T47D (cell line): ENCODE results near the gene PEPD.
"Not testable (repeated sequence)": the region's sequence is repeated elsewhere in the genome, so short reads cannot be mapped to it uniquely, and the experiment has no call there.

Source experiments
- DNase-seq, 2 experiments: peaks; one replicate each; pipeline versions ENCODE4 v3.0.0 to v3.0.0-alpha.2; 2011 to 2012; ENCODE audit warnings: low read depth in 1 of 2, low spot score in 1 of 2
- JUND ChIP-seq: IDR thresholded peaks from 2 replicates; pipeline ENCODE4 v1.6.1; 2012; ENCODE audit warnings: low read depth
- in situ Hi-C: cut with HindIII; loops from 2 replicates; pipeline ENCODE4 v1.10.0; 2016; ENCODE audit warnings: low sequenced_read_pairs, low pct_unique_long_range_greater_than_20kb

PEPD gene

DNA sequence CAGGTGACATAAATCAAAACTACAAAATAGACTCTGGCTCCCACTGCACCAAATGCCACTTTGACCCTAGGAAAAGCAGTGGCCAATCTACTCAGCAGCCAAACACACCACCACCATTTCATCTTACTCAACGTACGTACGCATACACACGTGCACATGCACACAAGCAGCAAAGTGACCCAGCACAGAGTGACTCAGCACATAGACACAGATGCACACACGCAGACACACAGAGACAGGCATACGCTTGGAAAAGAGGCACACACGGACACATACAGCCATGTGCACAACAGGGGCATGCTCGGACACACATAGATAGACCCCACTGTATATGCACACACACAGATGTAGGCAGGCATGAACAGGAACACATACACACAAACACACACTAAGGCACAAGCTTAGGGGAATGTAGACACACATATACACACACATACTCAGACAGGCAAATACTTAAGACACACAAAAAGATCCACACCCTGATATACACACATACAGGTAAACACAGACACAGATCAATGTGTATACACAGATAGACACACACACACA, 37.3 kb downstream of the PEPD start:
- in situ Hi-C loops, result no loop called here
- no peak for DNase-seq
- no peak for TF ChIP-seq JUND

DNA sequence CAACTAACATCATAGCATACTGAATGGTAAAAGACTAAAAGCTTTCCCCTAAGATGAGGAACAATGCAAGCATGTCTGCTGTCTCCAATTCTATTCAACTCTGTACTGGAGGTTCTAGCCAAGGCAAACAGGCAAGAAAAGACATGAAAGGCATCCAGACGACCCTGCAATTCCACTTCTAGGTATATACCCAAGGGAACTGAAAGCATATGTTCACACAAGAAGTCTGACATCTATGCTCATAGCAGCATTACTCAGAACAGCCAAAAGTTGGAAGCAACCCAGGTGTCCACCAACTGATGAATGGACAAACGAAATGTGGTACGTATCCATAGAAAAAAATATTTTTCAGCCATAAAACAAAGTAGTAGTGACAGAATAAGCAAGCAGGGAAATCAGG, 39.1 kb downstream of the PEPD start:
- TF ChIP-seq JUND, result no peak
- DNase-seq, result peak in 1 of 2 experiments; percentile 5
- in situ Hi-C loops, result no loop called here

DNA sequence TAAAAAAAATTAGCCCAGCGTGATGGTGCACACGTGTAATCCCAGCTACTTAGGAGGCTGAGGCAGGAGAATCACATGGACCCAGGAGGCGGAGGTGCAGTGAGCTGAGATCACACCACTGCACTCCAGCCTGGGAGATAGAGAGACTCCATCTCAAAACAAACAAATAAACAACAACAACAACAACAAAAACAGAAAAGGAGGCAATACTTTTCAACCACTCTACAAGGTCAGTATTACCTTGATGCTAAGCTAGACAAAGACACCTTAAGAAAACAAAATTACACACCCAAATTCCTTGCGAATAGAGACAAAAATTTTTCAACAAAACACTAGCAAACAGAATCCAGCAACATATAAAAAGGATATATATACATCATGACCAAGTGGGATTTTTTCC, 39.7 kb downstream of the PEPD start:
- no peak for DNase-seq
- in situ Hi-C loops, result no loop called here
- no peak for TF ChIP-seq JUND

DNA sequence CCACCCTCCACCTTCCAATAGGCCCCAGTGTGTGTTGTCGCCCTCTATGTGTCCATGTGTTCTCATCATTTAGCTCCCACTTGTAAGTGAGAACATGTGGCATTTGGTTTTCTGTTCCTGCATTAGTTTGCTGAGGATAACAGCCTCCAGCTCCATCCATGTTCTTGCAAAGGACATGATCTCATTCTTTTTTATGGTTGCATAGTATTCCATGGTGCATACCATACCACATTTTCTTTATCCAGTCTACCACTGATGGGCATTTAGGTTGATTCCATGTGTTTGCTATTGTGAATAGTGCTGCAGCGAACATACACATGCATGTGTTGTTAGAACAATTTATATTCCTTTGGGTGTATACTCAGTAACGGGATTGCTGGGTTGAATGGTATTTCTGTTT, 42.0 kb downstream of the PEPD start:
- in situ Hi-C loops, DNase-seq: not testable (repeated sequence)

DNA sequence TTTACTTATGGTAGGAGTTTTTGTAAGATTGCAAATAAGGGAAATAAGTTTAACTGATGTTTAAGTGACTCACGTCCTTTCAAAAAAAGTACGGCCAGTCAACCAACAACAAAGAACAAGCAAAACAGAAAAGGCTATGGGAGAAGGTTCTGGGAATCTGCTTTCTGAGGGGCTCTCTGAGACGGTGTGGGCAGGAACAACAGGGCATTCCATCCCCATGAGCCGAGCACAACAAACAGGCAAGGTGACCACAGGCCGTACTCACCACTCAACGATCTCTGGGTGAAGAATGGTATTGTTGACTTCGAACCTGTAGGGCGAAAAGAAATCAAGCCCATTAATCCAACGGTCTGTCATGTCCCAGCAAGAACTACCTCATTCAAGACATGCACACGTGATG, 43.8 kb downstream of the PEPD start:
- in situ Hi-C loops, result no loop called here

DNA sequence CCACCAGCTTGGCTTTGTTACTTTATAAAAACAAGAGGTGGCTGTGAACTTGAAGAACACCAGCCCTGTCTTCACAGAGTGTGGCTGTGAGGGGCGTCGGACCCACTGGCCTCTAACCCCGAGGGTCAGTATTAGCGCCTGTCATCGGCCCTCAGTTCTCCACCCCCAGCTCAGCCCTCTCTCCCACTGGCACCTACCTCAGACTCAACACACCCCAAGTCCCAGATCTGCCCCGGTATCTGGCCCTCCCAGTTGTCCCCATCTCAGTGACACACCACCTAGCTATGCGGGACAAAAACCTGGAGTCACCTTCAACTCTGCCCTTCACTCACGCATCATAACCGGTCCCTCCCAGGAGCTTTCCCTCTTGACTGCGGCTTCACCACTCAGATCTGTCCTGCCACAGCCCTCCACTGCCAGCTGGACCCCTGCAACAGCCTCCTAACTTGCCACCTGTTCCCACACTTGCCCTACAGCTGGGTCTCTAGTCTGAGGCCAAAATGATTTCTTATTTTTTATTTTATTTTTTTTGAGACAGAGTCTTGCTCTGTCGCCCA, 45.4 kb downstream of the PEPD start:
- in situ Hi-C loops, result no loop called here
- no peak for DNase-seq
- no peak for TF ChIP-seq JUND

More for the DNA sequence above, 43.8 kb downstream of the PEPD start:
- DNase-seq, result no peak
- TF ChIP-seq JUND, result no peak

DNA sequence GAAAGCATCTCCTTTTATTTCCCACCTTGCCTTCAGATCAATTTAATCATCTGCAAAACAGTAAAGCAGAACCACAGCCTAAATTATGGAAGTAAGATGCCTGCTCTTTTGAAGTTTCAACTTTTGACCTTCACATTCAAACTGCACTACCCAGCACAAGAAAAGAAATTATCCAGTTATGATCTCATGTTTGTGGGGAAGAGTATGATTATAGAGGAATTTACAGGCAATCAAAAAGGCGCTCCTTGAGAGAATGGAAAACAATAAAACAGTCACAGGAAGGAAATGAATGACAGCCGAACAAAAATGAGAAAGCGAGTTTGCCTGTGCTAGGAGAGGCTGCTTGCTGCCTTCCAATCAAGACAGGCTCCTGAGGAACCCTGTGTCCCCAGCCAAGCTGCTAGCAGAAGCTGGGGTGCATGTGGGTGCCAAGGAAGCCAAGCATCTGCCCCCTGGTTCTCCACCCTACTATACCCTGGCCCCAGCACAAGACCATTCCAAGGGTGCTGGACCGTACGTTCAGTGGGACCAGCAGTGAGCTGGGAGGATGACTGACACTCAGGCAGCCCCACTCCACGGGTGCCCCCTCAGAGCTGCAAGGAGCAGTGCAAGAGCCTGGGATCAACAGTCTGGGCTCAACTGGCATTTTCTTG, 47.8 kb downstream of the PEPD start:
- no peak for DNase-seq
- in situ Hi-C loops, result no loop called here
- TF ChIP-seq JUND, result no peak

DNA sequence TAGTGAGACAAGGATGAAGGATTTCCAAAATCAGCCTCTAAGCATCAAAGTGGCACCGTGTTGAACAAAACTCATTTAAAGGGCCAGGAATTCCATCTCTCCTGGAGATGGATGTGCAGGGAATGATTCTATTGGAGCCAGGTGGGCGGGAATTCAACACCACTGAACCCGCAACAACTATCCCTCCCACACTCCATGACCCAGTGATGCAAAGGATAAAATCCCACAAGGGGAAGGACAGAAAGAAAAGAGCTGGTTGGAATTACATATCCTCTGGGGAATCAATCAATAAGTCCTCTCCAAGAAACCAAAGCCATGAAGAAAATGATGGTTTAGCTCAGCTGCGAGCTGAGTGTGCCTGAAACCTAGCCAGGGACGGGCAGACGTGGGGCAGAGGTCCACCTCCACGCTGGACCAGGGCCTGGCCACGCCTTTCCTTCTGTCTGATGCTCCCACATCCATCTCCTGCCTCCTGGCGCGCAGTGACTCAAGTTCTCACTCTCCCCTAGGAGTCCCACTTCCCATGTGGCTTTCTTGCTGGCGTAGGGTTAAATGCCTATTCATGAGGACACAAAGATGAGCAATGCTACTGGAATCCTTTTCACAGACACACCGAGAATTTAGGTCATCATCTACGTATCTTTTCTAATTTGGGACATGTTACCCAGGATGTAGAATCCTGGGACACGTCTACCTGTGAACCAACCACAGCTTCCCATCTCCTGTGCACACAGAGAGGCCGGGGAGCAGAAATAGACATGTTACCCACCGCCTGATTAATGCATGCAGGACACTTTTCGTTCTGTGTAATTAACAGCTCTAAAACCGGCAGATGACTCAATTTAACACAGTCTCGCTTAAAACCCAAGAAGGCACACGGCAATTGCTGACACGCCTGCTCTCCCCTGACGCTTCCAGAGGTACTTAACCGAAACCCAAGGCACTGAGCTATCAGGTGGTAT, 48.6 kb downstream of the PEPD start:
- in situ Hi-C loops, result no loop called here
- TF ChIP-seq JUND, result no peak
- no peak for DNase-seq

DNA sequence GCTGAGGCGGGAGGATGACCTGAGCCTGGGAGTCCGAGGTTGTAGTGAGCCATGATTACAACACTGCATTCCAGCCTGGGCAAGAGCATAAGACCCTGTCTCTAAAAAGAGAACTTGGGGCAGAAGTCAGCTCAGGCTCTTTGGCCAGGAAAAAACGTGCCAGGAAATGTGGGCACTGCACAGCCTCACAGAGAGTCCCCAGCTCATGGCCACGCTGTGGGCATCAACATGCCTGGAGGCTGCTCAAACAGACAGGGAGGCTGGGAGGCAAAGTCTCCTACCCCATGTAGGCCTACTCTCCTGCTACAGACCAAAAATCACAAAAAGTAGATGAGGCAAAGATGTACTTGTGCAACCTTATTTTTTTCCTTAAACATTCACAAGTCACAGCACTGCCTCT, 49.4 kb downstream of the PEPD start:
- no peak for DNase-seq
- in situ Hi-C loops, result no loop called here
- no peak for TF ChIP-seq JUND

DNA sequence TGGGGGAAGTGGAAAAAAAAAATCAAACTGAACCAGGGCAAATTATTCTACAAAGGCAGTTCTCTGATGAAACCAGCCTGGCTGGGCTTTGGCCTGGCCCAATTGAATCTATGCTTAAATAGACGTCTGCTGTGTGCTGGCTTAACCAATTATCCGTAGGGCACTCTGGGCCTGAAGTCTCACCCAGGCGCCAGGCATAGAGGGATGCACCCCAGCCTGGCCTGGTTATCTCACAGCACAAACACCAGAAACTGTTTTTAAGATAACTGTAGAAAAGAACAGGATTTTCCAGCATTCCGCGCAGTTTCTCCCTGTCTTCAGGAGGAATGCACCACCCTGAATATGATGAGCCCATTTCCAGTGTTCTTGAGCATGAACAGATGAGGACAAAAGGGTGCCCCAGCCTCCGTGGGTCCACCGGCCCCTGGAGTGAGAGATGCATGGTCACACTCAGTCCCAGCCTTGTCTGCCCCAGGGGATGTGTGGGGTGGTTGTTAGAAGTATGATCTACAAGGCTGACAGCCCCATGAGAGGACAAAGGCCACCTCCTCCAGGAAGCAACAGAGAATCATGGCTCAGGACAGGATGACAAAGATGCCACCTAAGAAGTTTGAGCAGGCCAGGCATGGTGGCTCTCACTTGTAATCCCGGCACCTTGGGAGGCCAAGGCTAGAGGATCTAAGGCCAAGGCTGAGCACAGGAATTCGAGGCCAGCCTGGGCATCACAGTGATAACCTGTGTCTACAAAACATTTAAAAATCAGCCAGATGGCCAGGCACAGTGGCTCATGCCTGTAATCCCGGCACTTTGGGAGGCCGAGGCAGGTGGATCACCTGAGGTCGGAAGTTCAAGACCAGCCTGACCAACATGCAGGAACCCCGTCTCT, 50.2 kb downstream of the PEPD start:
- in situ Hi-C loops, result no loop called here
- no peak for TF ChIP-seq JUND
- no peak for DNase-seq

DNA sequence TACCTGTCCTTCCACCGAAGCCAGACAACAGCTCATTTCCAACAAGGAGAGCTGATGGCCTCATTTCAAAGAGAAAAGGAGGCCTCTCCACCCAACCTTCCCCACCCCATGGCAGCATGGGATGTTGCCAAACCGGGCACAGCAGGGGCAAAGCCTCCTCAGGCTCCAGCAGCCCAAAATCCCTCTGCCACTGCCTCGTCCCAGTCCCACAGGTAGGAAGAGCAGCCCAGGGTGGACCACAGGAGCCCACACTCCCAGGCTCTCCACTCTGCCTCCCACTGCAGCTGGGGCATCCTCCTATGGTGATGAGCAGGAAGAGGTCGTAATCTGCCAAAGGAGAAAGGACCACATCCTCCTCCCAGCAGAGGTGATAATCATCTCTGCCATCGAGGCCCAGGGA, 50.9 kb downstream of the PEPD start:
- no peak for TF ChIP-seq JUND
- no peak for DNase-seq
- in situ Hi-C loops, result no loop called here

DNA sequence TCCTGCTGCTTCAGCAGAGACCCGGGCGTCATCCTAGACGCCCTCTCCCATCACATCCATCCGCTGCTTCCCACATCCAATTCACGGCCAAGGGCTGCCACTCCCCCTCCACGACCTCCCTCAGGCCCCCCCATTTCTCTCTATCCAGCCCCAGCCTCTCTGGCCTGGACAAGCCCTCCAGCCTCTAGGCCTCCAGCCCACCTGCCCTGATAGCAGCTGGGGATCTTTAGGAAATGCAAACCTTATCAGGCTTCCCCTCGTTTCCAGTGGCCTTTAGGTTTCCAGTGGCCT, 51.6 kb downstream of the PEPD start:
- DNase-seq, result no peak
- in situ Hi-C loops, result no loop called here
- no peak for TF ChIP-seq JUND
